HG03097 (cell line): Measurements from ENCODE around the gene BCL7B.
"Not testable (repeated sequence)": the region's sequence is repeated elsewhere in the genome, so short reads cannot be mapped to it uniquely, and the experiment has no call there.

Experiments used
- ATAC-seq: cut with Tn5 transposase; IDR thresholded peaks from one replicate; pipeline ENCODE4 v1.9.1; 2021; ENCODE audit not compliant: unreplicated experiment, low FRiP score

BCL7B gene

GRCh38 chr7:73537051-73537450 lies 20.4 kb downstream of the BCL7B start:
- ATAC-seq = no peak

- no peak for ATAC-seq
Measured at GRCh38 chr7:73536479-73536878, 21.0 kb downstream of the BCL7B start.

GRCh38 chr7:73535918-73536317 lies 21.6 kb downstream of the BCL7B start:
- ATAC-seq = not testable (repeated sequence)

- no peak for ATAC-seq
Measured at GRCh38 chr7:73533742-73534141, 23.7 kb downstream of the BCL7B start.

GRCh38 chr7:73532224-73532623 lies 25.3 kb downstream of the BCL7B start:
- ATAC-seq = no peak

GRCh38 chr7:73530800-73531199 lies 26.7 kb downstream of the BCL7B start:
- no peak for ATAC-seq

- ATAC-seq = no peak
Measured at GRCh38 chr7:73526896-73527821, 30.3 kb downstream of the BCL7B start.

- ATAC-seq = not testable (repeated sequence)
Measured at GRCh38 chr7:73526158-73526494, 31.4 kb downstream of the BCL7B start.

GRCh38 chr7:73522105-73522872 lies 35.2 kb downstream of the BCL7B start, which contains the start of gene BAZ1B:
Gene BAZ1B, minus strand, starts transcription at chr7:73522293. Its CDS starts 360 bp downstream, at chr7:73521933.
- peak; percentile 79 for ATAC-seq

GRCh38 chr7:73521636-73522104 lies 35.8 kb downstream of the BCL7B start:
- peak; percentile 33 for ATAC-seq

- ATAC-seq = no peak
Measured at GRCh38 chr7:73520673-73521635, 36.5 kb downstream of the BCL7B start.

- no peak for ATAC-seq
Measured at GRCh38 chr7:73519867-73520672, 37.4 kb downstream of the BCL7B start.

GRCh38 chr7:73518470-73518869 lies 39.0 kb downstream of the BCL7B start:
- ATAC-seq = no peak

GRCh38 chr7:73517241-73517995 lies 40.1 kb downstream of the BCL7B start:
- ATAC-seq = no peak

- no peak for ATAC-seq
Measured at GRCh38 chr7:73515178-73515577, 42.3 kb downstream of the BCL7B start.

GRCh38 chr7:73512018-73512780 lies 45.3 kb downstream of the BCL7B start:
- ATAC-seq = no peak

GRCh38 chr7:73509463-73509862 lies 48.0 kb downstream of the BCL7B start:
- ATAC-seq = no peak

- ATAC-seq = no peak
Measured at GRCh38 chr7:73507556-73507955, 49.9 kb downstream of the BCL7B start.
